ENCODE data around the gene VSTM4. TPM values are rescaled to one million over a fixed set of nuclear protein-coding genes. Genes with fewer than 3 reads are reported as not detected.

Gene VSTM4
- total RNA-seq, 2 experiments from 2014 or later, result not detected

- Histone ChIP-seq H3K79me2 (ENCODE audit: insufficient read depth, low read depth, low read length) (no peaks in the 10 kb centered on the region), H3K4me2 (ENCODE audit: low read length) (no peak overlapping the region), H3K36me3 (ENCODE audit: insufficient read depth, low read length) (no peaks in the 10 kb centered on the region; the same call in 1 of the 2 replicates), H3K27ac (ENCODE audit: low read depth, low read length, poor library complexity, severe bottlenecking) (no peak overlapping the region), H3K9me2 (ENCODE audit: insufficient read depth, low read length) (no peaks in the 10 kb centered on the region), H2AFZ (ENCODE audit: low read length) (no peak overlapping the region), H3K4me3 (ENCODE audit: low read depth, low read length, poor library complexity, severe bottlenecking) (no peak overlapping the region), H3K4me1 (ENCODE audit: insufficient read depth, low read length, poor library complexity, severe bottlenecking) (peaks cover 7% of the 10 kb centered on the region), H3K9me3 (ENCODE audit: low read length) (no peaks in the 10 kb centered on the region), H4K20me1 (ENCODE audit: insufficient read depth, low read length) (no peaks in the 10 kb centered on the region)
- intact Hi-C loops (cut with micrococcal nuclease; ENCODE audit: unreplicated experiment), result no loop called here
- TF ChIP-seq, protein P1, sequence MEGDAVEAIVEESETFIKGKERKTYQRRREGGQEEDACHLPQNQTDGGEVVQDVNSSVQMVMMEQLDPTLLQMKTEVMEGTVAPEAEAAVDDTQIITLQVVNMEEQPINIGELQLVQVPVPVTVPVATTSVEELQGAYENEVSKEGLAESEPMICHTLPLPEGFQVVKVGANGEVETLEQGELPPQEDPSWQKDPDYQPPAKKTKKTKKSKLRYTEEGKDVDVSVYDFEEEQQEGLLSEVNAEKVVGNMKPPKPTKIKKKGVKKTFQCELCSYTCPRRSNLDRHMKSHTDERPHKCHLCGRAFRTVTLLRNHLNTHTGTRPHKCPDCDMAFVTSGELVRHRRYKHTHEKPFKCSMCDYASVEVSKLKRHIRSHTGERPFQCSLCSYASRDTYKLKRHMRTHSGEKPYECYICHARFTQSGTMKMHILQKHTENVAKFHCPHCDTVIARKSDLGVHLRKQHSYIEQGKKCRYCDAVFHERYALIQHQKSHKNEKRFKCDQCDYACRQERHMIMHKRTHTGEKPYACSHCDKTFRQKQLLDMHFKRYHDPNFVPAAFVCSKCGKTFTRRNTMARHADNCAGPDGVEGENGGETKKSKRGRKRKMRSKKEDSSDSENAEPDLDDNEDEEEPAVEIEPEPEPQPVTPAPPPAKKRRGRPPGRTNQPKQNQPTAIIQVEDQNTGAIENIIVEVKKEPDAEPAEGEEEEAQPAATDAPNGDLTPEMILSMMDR (conservative IDR thresholded peaks at IDR 0.05; ENCODE audit: low read length), result no peak
- no peak for TF ChIP-seq EZH2phosphoT487 (IDR thresholded peaks at IDR 0.05; ENCODE audit: borderline replicate concordance, low read depth, low read length)
- ChIA-PET POLR2A (interaction anchor here (0.6 kb wide), 1 partner anchor 8 kb away, joined by 3 read pairs; no protein-coding TSS in a partner anchor), CTCF (ENCODE audit: unreplicated experiment) (no interaction called here)
- DNase-seq (ENCODE audit: low spot score), result no peak
- BruUV-seq (replicated peaks), result no TSS peak
Measured at GRCh38 chr10:49151025-49151445, 35.7 kb upstream of the VSTM4 start.

- intact Hi-C loops (cut with micrococcal nuclease; ENCODE audit: unreplicated experiment), result no loop called here
- Histone ChIP-seq H3K4me2 (ENCODE audit: low read length) (no peak overlapping the region), H3K36me3 (ENCODE audit: insufficient read depth, low read length) (no peaks in the 10 kb centered on the region; the same call in 1 of the 2 replicates), H3K4me1 (ENCODE audit: insufficient read depth, low read length, poor library complexity, severe bottlenecking) (peaks cover 7% of the 10 kb centered on the region), H3K9me3 (ENCODE audit: low read length) (no peaks in the 10 kb centered on the region), H2AFZ (ENCODE audit: low read length) (no peak overlapping the region), H3K9me2 (ENCODE audit: insufficient read depth, low read length) (no peaks in the 10 kb centered on the region), H3K79me2 (ENCODE audit: insufficient read depth, low read depth, low read length) (no peaks in the 10 kb centered on the region), H3K27ac (ENCODE audit: low read depth, low read length, poor library complexity, severe bottlenecking) (no peak overlapping the region), H3K4me3 (ENCODE audit: low read depth, low read length, poor library complexity, severe bottlenecking) (no peak overlapping the region), H4K20me1 (ENCODE audit: insufficient read depth, low read length) (no peaks in the 10 kb centered on the region)
- ChIA-PET POLR2A (no interaction called here), CTCF (ENCODE audit: unreplicated experiment) (no interaction called here)
- no peak for TF ChIP-seq EZH2phosphoT487 (IDR thresholded peaks at IDR 0.05; ENCODE audit: borderline replicate concordance, low read depth, low read length)
- TF ChIP-seq, protein P1 (conservative IDR thresholded peaks at IDR 0.05; ENCODE audit: low read length), result no peak
- DNase-seq (ENCODE audit: low spot score), result no peak
- no TSS peak for BruUV-seq (replicated peaks)
Measured at GRCh38 chr10:49150426-49150825, 35.1 kb upstream of the VSTM4 start.

- no peak overlapping the region for H2AFZ ChIP-seq (ENCODE audit: low read length)
- no TSS peak for BruUV-seq (replicated peaks)
- POLR2A ChIA-PET, result no interaction called here
Measured at GRCh38 chr10:49149881-49150280, 34.6 kb upstream of the VSTM4 start.

More at GRCh38 chr10:49149881-49150280, 34.6 kb upstream of the VSTM4 start:
- intact Hi-C loops (cut with micrococcal nuclease; ENCODE audit: unreplicated experiment), result no loop called here
- Histone ChIP-seq H3K4me1 (ENCODE audit: insufficient read depth, low read length, poor library complexity, severe bottlenecking) (peaks cover 7% of the 10 kb centered on the region), H3K4me2 (ENCODE audit: low read length) (no peak overlapping the region), H4K20me1 (ENCODE audit: insufficient read depth, low read length) (no peaks in the 10 kb centered on the region), H3K9me2 (ENCODE audit: insufficient read depth, low read length) (no peaks in the 10 kb centered on the region), H3K9me3 (ENCODE audit: low read length) (no peaks in the 10 kb centered on the region), H3K79me2 (ENCODE audit: insufficient read depth, low read depth, low read length) (no peaks in the 10 kb centered on the region), H3K27ac (ENCODE audit: low read depth, low read length, poor library complexity, severe bottlenecking) (no peak overlapping the region), H3K36me3 (ENCODE audit: insufficient read depth, low read length) (no peaks in the 10 kb centered on the region; the same call in 1 of the 2 replicates), H3K4me3 (ENCODE audit: low read depth, low read length, poor library complexity, severe bottlenecking) (no peak overlapping the region)
- no peak for DNase-seq (ENCODE audit: low spot score)
- CTCF ChIA-PET (ENCODE audit: unreplicated experiment), result no interaction called here
- TF ChIP-seq, protein P1 (conservative IDR thresholded peaks at IDR 0.05; ENCODE audit: low read length), result no peak
- no peak for TF ChIP-seq EZH2phosphoT487 (IDR thresholded peaks at IDR 0.05; ENCODE audit: borderline replicate concordance, low read depth, low read length)
